HG03175 (cell line): ENCODE measurements around the gene SLC4A2.
A peak's percentile ranks its signal among the peaks of the same experiment; 100 is the strongest.
"Not testable (repeated sequence)": the region's sequence is repeated elsewhere in the genome, so short reads cannot be mapped to it uniquely, and the experiment has no call there.

Experiments
- ATAC-seq: cut with Tn5 transposase; IDR thresholded peaks from one replicate; pipeline ENCODE4 v1.9.1; 2021; ENCODE audit warnings: mild to moderate bottlenecking, moderate library complexity; ENCODE audit not compliant: unreplicated experiment

The SLC4A2 gene

GRCh38 chr7:151040616-151041375 is 18.6 kb upstream of the SLC4A2 start:
- ATAC-seq, result no peak

GRCh38 chr7:151043449-151043848 is 15.9 kb upstream of the SLC4A2 start:
- ATAC-seq, result not testable (repeated sequence)

DNA sequence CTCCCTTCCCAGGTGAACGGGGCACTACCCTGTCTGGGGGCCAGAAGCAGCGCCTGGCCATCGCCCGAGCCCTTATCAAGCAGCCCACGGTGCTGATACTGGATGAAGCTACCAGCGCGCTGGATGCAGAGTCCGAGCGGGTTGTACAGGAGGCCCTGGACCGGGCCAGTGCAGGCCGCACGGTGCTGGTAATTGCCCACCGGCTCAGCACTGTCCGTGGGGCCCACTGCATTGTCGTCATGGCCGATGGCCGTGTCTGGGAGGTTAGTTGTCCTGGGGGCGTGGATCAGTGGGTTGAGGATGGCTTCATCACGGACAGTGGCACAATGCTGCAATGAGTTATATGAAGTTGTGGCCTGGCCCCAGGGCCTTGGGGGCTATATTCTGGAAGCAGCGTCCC is 15.4 kb upstream of the SLC4A2 start:
- no peak for ATAC-seq

- no peak for ATAC-seq
These were observed 14.1 kb upstream of the SLC4A2 start for GRCh38 chr7:151045262-151045661.

DNA sequence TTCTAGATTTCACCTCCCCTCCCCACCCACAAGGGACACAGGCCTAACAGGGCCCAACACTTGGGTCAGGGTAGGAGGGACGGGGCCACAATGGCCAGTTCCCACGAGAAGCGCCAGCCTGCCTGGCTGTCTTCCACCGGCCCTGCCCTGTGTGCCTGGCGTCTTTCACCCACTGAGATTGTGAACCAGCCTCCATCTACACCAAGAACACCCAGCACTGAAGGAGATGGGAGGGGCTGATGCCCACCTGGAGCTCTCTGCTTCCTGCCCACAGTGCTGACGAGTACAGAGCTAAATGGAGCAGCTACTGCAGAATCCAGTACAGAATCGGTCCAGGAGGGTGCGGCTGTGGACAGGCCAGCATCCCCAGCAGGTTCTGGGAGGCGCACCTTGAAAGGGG is 13.4 kb upstream of the SLC4A2 start:
- ATAC-seq, result no peak

DNA sequence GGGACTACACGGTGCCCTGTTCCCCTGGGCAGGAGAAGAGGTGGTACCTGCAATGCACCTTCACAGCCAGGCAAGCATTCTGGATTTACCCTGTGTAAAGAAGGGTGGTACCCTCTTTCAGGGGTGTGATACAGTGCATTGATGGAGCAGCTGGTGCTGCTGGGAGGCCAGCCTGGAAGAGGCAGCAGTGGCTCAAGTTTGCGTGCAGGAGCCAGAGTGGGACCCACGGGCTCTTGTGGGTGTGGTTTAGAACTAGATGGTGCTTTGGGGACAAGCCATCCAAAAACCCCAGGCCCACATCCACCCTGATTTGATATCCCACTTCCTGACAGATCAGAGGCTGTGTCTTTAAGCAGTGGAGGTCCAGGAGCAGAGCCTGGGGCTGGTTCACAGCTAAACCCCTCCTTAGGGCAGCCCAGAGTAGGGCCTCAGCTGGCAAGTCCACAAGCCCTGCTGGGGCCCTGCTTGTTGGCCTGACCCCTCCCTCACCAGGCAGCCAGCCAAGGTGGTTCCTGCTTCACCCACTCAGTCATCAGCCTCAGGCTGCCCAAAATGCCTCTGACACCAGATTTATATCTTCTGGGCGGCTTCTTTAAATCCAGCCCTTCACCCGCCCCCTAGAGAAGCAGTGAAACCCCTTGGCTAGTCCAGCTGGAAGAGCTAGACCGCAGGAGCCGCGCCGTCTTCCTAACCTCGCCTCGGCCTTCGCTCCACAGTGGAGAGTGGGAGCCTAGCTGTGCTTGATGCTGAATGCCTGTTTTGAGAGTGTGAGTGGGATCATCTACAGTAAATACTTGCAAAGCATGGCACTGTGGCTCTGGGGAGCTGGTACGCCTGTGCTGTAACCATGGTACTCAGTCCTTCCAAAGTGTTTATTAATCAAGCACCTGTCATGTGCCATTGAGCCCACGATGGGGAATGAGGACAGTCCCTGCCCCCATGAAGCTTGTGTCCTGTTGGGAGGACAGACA is 12.5 kb upstream of the SLC4A2 start:
- no peak for ATAC-seq

GRCh38 chr7:151047976-151048815 is 11.2 kb upstream of the SLC4A2 start, which contains the start of gene ASIC3:
ASIC3 (plus strand) TSS chr7:151048531; CDS start chr7:151048886, 355 bp downstream.
- no peak for ATAC-seq

DNA sequence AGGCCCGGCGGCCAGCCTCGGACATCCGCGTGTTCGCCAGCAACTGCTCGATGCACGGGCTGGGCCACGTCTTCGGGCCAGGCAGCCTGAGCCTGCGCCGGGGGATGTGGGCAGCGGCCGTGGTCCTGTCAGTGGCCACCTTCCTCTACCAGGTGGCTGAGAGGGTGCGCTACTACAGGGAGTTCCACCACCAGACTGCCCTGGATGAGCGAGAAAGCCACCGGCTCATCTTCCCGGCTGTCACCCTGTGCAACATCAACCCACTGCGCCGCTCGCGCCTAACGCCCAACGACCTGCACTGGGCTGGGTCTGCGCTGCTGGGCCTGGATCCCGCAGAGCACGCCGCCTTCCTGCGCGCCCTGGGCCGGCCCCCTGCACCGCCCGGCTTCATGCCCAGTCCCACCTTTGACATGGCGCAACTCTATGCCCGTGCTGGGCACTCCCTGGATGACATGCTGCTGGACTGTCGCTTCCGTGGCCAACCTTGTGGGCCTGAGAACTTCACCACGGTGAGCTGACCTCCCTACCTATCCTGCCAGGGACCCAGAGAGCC is 10.4 kb upstream of the SLC4A2 start:
- ATAC-seq, result no peak

DNA sequence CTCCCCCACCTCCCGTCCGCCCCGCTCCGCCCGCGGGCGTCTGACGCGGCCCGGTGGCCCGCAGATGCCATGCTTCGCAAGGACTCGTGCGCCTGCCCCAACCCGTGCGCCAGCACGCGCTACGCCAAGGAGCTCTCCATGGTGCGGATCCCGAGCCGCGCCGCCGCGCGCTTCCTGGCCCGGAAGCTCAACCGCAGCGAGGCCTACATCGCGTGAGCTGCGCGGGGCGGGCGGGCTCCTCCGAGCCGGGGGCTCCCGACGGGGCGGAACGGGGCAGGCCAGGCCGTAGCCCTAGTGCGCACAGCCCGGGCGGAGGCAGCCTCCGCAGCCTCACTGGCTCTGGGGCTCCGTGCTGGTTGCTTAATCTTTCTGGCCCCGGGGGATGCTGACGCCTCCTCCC is 8.3 kb upstream of the SLC4A2 start:
- ATAC-seq, result no peak

- ATAC-seq, result no peak
These were observed 6.3 kb upstream of the SLC4A2 start for GRCh38 chr7:151053096-151053495.

GRCh38 chr7:151053751-151054150 is 5.6 kb upstream of the SLC4A2 start:
- ATAC-seq, result no peak

DNA sequence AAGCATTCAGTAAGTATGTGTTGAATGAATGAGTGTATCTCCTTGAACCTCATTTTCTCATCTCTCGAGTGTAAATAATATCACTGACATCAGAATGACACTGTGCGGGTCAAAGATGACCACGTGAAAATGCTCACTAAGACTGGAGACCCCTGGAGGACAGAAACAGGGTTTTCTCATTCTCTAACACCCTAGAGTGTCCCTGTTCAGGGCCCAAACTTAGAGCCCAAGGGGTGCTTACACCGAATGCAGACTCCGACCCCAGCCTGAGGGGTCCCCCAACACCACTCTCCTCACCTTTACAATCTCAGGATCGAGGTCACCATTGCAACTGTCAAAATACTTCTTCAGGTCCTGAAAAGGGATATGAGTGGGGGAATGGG is 3.1 kb upstream of the SLC4A2 start:
- ATAC-seq, result no peak

GRCh38 chr7:151056666-151057505 is 2.5 kb upstream of the SLC4A2 start:
- no peak for ATAC-seq

DNA sequence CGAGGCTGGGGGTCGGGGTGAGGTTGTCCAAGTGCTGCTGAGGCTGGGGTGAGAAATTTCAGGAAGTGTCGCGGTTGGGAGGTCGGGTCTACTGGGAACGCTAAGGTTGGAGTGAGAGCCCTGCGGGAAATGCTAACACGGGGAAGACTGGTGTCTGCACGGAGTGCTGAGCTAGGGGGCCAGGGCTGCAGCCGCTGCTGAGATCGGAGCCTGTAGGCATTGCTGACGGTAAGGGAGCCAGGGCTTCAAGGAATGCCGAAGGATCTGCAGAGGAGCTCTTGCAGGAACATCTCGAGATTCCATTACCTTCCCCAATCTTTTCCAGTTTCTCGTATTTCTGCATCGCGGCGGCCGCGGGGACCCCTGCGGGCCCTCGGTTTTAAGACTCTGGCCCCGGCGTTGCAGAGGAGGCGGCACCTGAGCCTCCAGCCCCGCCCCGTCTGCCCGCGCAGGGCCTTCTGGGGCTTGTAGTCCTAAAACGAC is 1.8 kb upstream of the SLC4A2 start, which contains the start of gene CDK5:
CDK5 (minus strand) TSS at position 392 of the 483 bp plus-strand sequence; CDS start at position 343, 49 bp downstream.
- ATAC-seq, result peak; percentile 8

DNA sequence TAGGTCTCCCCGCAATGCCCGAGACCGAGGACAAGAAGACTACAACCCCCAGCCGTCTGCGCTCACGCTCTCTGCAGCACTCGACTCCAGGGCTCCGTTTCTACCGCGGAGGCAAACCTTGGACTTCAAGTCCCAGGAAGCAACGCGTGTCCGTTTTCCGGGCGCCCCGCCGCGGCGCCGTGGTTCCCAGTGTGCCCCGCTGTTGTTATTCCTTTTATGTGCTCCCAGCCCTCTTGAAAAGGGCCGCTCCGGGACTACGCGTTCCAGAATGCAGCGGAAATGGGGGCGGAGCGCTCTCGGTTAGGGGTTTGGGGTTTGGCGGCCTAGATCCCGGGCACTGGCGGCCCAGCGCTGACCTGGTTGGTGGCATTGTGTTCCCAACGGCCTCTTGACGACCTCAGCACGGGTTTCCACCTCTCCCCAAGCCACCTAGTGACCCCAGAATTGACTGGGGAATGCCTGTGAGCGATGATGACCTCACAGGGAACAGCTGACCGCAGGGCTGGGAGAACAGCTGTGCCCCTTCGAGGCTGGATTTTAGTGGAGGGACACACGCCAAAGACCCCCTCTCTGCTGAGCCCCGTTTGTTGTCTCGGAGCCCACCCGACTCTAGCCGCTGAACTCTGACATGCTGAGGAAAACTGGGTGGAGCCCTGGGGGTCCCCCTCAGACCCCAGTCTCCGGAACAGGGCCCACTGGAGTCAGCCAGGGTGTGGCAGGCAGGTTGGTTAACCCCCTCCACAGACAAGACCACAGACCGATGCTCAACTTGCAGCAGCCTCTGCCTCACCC is 1.2 kb upstream of the SLC4A2 start:
- ATAC-seq, result peak; percentile 89

DNA sequence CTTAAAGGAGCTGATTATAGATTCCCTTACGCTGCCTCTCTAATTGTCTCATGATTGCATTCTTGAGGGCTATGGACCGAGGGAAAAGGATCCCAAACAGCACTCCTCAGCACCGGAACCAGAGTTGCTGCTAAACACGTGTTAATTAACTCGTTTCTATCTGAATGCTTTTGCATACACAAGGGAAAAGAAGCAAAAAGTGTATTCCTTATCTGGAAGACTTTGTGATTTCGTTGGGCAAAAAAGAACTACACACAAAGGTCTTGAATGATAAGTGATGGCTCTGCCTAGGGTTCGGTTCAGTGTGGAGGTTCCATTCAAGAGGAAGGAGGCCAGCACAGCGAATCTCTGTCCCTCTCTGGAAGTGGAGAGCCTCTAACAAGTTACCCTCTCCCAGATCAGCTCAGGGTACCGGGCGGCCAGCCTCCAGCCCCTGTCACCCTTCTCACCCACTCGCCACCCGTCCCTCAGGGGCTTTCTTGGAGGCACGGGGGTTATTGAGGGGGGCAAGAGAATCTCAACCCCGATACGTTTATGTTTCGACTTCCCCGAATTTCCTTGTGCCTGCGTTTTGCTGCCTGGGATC is 515 bp upstream of the SLC4A2 start:
- ATAC-seq, result no peak

DNA sequence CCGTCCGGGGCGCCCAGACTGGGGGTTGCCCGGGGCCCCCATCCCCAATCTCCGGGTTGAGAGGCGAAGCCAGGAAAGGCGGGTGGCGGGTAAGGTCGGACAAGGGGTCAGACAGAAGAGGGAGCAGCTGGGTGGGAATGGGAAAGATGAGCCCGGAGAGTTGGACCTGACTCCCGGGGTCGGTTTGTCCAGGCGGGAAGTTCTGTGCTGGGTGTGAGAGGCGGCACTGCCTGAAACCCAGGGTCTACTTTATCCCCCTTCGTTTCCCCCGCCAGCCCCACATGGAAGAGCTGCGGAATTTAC is 675 bp downstream of the SLC4A2 start:
- no peak for ATAC-seq

DNA sequence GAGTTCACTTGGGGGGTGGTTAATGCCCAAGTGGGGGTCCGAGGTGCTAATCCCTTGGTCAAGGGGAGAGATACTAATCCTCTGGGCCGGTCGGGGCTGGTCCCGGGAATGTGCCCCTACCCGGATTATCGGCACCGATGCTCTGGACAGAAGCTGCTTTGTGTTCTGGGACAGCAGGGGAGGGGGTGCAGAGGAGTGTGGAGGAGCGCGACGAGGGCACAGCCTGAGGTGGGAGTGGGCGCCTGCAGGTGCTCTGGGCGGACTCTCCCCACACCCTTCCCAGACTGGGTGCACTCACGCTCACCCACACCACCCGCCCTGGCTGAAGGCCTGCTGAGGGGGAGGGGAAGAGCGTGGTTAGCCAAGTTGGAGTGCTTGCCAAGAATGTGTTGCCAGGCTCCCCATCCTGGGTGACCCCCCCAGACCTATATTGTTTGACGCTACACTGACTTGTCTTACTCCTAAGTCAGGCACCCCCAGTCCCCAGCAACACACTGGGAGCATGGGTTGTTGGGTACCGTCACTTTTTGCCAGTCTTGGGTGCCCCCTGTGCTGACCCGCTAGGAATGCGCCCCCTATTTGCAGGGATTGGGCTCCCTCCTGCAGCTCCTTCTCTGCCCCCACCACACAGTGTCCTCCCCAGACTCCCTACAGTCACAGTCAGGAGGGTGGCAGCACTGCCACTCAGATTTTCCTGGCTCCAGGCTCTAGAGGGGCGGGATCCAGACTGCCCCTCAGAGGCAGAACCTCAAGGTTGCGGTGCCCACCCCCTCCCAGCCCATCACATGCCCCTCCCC is 1.2 kb downstream of the SLC4A2 start:
- no peak for ATAC-seq
